Measurements from ENCODE around the gene GPC6.

DNA sequence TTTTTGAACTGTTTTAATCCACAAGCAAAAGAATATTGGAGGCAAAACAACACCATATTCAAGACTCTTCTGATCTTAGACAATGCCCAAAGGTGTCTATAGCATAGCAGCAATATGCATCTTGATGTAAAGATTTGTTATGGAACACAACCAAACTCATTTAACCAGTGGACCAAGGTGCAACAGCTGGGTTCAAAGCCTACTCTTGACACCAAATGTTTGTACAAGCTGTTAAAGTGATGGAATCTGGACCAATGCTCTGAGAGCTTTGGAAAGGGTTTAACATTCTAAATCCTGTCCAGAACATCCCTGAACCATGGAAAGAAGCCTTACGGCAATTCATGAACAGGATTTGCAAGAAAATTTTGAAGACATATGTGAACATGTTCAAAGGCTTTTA lies 520.0 kb downstream of the GPC6 start:
- no peak for TF ChIP-seq POLR2AphosphoS5 (IDR thresholded peaks at IDR 0.05)
- TF ChIP-seq, protein P1, sequence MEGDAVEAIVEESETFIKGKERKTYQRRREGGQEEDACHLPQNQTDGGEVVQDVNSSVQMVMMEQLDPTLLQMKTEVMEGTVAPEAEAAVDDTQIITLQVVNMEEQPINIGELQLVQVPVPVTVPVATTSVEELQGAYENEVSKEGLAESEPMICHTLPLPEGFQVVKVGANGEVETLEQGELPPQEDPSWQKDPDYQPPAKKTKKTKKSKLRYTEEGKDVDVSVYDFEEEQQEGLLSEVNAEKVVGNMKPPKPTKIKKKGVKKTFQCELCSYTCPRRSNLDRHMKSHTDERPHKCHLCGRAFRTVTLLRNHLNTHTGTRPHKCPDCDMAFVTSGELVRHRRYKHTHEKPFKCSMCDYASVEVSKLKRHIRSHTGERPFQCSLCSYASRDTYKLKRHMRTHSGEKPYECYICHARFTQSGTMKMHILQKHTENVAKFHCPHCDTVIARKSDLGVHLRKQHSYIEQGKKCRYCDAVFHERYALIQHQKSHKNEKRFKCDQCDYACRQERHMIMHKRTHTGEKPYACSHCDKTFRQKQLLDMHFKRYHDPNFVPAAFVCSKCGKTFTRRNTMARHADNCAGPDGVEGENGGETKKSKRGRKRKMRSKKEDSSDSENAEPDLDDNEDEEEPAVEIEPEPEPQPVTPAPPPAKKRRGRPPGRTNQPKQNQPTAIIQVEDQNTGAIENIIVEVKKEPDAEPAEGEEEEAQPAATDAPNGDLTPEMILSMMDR (IDR thresholded peaks at IDR 0.05), result no peak
- no peak for TF ChIP-seq POLR2A (IDR thresholded peaks at IDR 0.05)
- no peak for TF ChIP-seq EP300 (IDR thresholded peaks at IDR 0.05)
